HG03575 (cell line): Measurements from ENCODE around the gene SUGCT.

ENCODE experiments used
- ATAC-seq: cut with Tn5 transposase; IDR thresholded peaks from one replicate; pipeline ENCODE4 v1.9.1; 2021; ENCODE audit not compliant: unreplicated experiment, insufficient number of reproducible peaks, low FRiP score; ENCODE audit errors: extremely low read depth

Gene SUGCT

DNA sequence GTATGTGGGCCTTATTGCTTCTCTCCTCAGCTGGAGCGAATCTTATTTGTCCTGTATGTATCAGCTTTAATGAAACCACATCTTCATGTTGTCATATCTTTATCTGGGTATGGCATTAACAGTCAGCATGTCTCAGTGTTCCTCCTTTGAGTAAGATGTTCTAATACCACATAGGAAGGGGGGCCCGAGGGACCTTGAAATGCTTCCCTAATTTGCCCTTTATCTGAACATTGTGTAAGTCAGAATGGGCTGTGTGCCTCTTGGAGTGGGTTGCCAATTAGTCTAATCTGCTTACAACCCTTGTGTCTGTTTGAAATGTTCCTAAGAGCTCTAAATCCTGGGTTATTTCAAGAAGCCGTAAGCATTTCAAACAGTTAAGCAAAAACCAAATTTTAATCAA lies 623.8 kb downstream of the SUGCT start:
- no peak for ATAC-seq

DNA sequence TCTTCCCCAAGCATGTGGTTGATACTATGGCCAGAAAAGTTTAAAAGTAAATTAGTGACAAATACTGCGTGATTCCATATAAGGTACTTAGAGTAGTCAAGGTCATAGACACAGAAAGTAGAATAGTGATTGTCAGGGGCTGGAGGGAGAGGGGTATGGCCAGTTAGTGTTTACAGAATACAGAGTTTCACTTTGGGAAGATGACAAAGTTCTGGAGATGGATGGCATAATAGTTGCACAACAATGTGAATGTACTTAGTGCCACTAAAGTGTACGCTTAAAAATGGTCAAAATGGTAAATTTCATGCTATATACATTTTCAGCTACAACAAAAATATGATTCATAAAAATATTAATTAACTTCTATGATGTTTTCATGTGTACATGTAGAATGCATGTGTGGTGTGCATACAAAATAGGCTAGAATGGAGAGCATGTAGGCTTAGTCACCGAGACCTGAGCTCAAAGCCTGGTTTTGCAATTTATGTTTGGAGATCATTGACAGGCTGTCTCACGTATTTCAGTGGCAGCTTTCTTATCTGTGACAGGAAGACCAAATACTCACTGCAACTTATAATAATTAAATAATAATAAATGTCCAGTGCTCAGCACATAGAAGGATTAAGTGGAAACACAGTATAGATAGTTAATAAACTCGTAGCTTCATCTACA lies 625.6 kb downstream of the SUGCT start:
- ATAC-seq, result no peak

DNA sequence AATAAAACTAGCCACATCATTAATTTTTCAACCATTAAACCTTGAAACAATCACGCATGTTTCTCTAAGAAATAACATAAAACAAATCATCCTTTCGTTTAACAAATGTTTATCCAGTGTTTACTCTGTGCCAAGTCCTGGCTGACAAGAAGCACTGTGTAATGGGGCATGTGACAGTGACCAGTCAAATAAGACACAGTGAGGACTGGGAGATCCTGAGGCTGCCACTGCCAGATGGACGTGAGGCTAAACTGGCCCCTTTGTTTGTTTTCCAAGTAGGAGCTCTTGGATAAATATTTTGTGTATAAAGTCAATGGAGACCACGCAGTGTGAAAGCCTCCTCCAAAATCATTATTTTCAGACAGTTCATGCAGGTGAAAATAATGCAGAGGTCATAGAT lies 626.2 kb downstream of the SUGCT start:
- no peak for ATAC-seq

DNA sequence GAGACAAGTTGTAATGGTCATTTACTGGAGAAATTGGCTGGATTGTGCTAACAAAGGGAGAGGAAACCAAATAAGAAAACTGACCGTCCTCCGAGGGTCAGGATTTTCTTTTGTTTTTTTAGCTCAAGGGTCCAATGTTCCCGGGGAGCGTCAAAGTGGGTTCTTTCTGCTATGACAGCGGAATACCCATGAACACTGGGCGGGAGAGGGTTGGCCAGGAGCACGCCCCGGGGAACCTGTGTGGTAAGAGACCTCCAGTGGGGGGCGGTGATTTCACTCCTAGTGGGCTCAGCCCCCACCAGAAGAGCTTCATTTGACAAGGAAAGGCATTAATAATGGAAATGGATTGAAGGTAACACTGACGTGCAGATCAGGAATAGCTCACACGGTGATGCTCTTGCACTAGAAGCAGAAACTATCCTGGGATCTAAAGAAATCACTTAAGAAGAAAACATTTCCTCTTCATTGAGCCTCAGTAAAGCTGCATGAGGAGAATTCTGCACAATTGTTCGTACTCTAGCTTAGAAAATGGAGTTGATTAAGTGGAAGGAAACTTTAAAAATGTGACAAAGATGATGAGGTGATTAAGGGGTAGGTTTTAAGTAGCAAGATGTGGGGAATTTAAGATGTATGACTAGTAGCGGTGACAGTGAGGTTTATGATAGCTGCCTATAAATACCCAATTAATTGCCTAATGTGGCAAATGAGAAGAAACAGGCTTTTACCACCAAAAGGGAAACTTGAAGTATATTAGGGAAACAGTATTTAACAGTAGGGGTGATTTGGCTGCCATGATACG lies 627.2 kb downstream of the SUGCT start:
- no peak for ATAC-seq

DNA sequence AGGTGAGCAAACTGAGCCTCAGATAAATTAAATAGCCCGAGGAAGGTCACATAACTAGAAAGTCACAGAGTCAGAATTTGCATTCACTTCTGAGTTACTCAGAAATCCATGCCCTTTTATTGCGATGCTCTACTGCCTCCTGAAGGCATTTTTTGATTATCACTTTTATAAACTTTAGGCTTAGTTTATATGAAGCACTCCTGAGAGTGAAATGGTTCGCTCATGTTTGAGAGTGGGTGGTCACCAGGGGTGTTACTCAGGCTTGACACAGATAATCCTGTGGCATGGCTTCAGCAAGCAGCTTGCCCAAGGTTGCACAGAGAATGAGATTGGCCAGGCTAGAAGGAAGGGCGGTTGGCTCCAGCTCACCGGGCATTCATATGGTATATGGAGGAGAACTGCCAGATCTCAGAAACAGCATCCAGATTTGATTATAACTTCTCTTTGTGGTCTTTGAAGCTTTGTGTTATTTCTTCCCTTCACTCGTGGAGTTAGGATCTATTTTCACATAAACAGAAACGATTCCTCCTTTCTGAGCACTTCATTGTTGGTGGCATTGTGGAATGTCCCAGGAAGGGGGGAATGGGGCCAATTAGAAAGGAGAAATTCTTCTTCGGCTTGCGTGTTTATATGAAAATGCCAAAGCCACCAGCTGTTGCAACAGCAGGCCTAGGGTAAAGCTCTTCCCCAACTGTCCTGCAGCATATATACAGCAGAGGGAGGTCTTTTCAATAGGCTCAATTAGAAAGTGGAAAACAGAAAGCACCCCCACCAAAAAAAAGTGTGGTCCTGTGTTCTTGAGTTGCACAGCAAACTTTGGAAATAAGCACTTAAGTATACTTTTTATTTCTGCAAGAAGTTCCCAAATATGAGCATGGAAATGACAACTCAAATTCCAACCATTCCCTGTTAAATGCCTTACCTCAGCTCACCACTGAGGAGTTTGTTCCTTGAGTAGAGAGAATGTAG lies 628.8 kb downstream of the SUGCT start:
- no peak for ATAC-seq

DNA sequence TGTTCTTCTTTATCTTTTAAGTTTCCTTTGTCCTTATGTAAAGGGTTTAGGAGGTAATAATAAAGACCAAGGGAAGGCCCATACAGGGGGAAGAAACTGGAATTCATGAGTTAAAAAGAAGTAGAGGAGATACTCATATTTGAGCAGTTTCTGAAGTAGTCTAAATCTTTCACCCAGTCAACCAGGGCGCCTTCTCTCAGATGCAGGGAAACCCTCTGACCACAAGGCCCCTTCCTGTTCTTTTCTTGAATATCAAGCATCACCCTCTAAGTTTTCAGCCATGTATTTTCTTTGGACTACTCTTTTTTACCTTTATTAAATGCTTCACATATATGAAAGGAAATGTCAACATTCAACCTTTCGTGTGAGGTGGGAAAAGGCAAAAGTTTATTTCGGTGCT lies 630.8 kb downstream of the SUGCT start:
- ATAC-seq, result no peak

DNA sequence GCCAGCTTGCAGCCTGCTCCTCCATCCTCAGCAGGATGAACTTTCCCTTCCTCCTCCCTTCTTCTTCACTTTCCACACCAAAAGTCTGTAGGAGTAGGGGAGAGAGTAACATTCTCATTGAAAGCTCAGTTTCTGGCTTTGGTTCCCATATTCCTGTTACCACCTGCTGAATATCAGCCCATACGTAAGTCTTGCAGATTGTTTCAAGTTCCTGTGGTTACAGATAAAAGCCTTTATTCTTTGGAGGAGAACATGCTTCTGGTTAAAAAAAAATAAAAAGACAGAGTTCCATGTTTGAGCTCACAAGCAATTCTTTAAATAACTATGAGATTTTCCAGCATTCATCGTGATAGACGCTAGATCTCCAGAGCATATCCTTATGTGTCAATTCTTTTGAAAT lies 637.3 kb downstream of the SUGCT start:
- no peak for ATAC-seq

DNA sequence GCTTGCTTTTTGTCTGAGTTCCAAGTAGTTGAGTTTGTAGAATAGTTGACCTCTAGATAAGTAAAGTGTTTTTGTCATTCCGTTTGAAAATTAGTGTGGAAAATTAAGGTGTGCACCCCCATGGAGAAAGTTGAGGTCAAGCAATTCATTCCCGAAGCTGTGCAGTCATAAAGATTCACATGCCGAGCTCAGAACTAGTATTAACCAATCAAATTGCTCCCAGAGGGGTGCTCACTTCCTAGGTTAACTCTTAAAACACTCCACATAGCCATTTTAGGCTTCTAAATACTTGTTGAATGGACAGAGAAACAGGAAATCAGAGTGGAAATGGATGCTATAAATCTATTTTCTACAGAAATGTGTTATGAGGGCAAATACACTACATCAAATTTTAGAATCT lies 638.9 kb downstream of the SUGCT start:
- ATAC-seq, result no peak

DNA sequence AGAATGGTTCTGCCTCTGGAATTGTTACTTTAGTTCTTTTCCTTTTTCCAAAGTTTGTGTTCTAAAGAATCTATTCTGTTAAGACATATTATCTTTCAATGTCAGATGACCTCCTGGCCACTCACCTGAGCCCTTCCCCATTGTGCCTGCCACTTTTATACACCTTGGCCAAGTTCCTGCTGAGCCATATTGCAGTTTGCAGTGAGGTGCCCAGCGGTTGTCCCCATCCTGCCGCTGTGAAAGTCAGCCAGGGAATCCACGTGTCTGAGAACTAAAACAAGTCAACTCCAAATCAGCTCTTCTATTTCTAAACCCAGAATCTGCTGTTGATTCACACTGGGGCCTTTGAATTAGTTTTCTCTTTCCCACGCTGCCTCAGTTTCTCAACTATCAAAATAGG lies 641.1 kb downstream of the SUGCT start:
- ATAC-seq, result no peak

DNA sequence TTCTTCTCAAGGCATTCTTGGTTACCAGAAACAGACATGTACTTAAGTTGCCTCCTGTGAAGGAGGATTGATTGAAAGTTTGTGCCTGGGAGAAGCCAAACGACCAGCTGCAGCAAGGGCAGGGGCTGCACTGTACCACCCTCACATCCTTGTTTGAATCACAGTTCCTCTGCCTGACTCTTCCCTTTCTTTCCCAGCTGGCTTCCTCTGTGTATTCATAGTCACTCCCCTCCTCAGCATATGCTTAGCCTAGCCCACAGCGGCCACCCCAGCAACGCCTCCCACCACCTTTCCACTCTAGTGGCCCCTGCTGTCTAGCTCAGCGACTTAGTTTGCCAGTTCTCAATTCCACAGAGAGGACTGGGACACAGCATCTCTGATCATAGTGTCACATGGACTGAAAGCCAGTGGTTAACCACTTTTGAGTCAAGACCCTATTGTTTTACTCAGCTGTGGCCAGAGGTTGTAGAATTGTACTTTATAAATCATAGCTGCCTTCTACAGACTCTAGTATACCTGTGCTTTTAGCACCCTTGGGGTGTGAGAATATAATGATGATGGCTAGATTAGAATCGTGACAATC lies 643.0 kb downstream of the SUGCT start:
- ATAC-seq, result no peak

DNA sequence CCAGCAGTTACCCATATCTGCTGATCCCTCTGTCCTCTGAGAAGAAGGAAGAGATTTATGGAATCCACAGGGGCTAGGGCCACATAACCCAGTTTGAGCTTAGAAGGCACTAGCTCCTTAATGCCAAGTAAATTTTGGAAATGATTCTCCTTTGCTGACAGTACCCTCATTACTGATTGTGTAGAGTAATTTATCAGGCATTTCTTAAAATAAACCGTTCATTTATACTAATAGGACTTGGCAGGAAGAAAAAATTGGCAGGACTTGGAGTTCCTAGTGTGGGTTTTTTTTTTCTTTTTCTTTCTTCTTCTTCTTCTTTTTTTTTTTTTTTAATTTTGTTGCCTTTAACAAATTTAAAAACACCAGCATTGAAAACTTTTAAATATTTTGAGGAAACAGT lies 645.7 kb downstream of the SUGCT start:
- no peak for ATAC-seq

DNA sequence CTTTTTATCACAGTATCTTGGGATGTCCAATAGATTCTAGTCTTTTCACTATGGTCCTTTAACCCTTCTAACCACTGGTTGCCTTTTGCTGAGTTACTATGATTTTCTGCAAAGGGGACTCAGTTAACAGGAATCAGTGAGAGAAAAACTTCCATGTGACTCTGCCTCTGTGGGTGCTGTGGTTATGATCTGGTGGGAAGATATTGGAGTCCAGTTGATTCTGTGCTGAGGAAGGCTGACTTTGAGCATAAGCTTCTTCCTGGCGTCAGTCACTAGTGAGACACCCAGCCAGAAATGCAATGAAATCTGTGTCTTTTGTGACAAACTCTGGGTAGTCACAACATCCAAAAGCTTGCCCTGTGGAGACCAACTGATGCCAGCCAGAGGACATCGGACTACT lies 648.0 kb downstream of the SUGCT start:
- no peak for ATAC-seq

DNA sequence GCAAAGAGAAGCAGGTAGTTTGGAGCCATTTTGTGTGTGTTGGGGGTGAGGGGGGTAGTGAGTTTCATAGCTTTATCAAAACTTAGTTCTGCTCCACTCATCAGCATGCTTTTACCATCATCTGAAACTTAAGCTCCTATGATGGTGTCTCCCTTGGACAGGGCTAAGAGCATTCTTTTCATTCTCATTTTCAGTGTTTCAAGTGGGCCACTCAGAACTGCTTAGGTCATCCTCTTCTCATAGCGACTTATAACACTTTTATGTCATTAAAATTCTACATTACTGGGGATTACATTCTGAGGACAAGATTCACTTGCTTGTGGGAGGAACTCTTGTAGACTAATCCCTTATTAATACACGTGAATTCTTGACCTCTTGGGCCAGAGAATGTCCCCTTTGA lies 649.4 kb downstream of the SUGCT start:
- no peak for ATAC-seq

DNA sequence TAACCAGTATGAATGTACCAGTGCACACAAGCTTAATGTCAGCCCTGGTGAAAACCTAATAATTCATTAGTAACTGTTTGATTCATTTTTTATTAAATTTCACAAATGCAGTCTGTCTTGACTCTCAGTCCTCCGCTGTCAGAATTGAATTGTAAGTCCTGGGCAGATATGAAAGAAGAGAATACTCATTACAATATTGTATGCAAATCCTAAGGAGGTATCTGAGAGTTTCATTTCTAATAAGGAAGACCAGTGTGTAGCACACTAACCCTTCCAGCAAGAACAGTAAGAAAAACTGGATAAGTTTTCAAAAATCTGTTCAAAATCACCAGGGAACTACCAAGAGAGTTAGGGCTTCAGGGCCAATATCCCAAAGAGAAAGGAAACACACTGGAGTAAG lies 652.1 kb downstream of the SUGCT start:
- no peak for ATAC-seq

DNA sequence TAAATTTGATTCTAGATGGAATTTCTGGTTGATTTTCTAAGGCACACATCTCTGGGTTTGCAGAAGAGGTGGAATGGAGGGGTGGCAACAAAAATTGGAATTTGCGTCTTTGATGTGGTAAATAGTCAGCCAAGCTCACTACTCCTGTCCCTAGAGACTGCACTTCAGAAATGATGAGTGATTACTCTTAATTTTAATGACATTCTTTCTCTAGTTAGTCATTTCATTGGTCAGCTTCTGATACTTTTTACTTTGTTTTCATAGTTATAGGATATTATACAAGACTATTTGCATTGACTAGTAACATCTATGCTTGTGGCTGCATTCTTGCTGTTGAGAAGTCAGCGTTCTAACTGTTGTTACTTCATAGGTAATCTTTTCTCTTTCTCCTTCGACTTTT lies 658.3 kb downstream of the SUGCT start:
- ATAC-seq, result no peak

DNA sequence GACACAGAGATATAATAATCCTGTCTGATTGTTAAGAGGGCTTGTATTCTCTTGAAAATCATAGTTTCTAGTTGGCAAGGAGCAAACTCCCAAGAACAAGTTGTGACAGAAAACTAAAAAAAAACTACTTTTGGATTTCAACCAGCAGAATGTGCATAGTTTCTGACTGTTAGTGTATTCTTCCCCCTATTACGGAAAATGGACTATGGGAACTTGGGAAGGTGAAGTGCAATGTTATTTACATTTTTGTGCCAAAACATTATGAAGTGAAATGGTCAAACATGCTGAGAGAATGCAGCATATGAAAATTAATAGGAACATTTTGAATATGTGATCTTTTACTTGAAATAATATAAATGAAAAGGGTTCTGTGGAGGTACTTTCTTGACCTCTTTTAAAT lies 660.8 kb downstream of the SUGCT start:
- no peak for ATAC-seq

DNA sequence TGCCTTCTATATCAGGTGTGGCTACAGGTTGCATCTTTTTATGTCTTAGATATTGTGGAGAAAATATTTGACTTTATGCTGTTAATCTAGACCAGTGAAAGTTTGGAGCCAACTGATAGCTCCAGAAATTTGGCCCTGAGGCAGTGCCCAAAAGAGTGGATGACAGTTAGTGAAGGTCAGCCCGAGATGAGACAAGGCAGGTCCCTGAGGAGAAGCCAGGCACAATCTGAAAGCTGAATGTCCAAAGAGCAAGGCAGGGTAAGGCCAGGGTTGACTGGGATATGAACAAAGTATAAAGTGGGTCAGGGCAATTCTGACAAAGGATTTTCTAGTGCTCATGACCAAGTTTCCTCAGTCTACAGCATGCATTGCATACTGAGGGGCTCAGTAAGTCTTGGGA lies 661.9 kb downstream of the SUGCT start:
- no peak for ATAC-seq

DNA sequence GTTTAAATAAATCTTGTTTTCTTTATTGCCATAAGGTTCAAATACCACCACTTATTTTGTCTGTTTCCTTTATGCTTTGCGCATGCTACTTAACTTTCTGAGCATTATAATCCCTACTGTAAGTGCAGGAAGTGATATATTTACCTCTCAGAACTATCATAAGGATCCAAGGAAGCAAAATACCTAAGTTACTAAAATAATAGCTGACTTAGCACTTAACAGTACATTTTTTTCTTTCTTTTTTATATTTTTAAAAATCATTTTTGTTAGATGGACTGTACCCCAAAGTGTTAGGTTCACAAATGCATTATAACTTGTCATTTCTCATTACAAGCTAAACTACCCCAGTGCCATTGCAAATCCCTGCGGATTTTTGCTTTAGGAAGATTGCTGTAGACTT lies 663.8 kb downstream of the SUGCT start:
- ATAC-seq, result no peak
